HG03460 (cell line): ENCODE measurements around the gene CARD14.
"Not testable (repeated sequence)": the region's sequence is repeated elsewhere in the genome, so short reads cannot be mapped to it uniquely, and the experiment has no call there.

Experiments used
- ATAC-seq: cut with Tn5 transposase; IDR thresholded peaks from one replicate; pipeline ENCODE4 v1.9.1; 2021; ENCODE audit not compliant: unreplicated experiment

Gene CARD14

DNA sequence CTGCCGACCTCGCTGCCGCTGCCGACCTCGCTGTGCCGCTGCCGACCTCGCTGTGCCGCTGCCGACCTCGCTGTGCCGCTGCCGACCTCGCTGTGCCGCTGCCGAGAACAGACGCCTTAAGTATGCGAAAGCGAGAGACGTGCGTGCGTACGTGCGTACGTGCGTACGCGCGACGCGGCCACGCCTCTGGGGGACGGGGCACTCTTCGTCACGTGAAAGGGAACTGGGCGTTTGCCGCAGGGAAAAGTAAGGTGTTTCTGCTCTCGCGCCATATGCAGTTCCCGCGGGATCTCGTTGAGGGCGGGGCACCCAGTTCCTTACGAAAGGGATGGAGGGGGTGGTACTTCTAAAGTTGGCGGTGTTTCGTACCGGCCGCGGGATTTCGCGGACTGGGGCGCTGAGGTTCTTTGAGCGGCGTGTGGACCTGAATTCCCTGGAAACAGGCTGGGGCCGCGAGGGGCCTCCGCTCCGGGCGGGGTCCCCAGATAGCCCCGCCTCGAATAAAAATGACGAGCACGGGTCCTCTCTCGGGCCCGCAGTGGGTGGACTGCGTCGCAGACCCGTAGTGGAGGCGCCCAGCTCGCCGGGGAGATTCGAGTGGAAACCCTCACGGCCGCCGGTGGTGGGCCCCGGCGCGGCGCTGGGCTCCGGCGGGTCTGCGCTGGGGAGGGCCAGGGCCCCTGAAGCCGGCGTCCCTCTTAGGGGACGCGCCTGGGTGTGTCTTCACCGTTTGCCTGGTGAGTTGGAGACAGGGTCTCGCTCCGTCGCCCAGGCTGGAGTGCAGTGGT is 22.6 kb upstream of the CARD14 start, which contains the start of gene EIF4A3:
Gene EIF4A3 (minus strand): TSS at position 94 of the 788 bp plus-strand sequence. CDS start 167 bp downstream, outside the sequence.
- ATAC-seq, result peak; percentile 85

- ATAC-seq, result no peak
Observed at GRCh38 chr17:80151333-80151732, 18.5 kb upstream of the CARD14 start.

DNA sequence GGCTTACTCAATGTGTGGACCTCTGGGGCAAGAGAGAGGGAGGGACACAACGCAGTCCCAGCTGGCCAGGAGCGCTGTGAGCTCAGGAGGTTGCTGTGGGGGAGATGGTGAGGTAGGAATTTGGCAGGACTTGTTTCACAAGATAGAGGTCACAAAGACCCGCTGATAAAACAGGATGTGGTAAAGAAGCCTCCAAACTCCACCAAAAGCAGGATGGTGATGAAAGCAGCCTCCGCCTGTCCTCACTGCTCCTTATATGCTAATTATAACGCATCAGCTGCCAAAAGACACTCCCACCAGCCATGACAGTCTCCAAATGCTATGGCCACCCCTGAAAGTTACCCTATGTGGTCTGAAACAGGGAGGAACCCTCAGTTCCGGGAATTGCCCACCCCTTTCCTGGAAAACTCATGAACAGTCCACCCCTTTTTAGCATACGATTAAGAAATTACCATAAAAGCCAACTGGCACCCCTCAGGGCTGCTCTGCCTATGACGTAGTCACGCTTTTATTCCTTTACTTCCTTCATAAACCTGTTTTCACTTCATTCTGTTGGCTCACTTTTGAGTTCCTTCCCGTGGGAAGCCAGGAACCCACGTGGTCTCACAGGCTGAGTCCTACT is 17.6 kb upstream of the CARD14 start:
- no peak for ATAC-seq

- peak; percentile 71 for ATAC-seq
Observed at GRCh38 chr17:80153004-80153403, 16.8 kb upstream of the CARD14 start.

GRCh38 chr17:80154166-80154565 is 15.7 kb upstream of the CARD14 start:
- ATAC-seq, result no peak

DNA sequence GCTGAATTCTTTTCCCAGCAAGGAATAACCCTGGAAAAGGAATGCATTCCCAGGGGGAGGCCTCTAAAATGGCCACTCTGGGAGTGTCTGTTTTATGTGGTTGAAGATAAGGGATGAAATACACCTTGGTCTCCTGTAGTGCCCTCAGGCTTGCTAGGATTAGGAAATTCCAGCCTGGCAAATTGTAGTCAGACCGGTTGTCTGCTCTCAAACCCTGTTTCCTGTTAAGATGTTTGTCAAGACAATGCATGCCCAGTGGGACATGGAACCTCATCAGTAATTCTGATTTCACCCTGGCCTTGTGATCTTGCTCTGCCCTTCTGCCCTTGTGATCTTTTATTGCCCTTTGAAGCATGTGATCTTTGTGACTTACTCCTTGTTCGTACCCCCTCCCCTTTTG is 14.2 kb upstream of the CARD14 start:
- not testable (repeated sequence) for ATAC-seq

DNA sequence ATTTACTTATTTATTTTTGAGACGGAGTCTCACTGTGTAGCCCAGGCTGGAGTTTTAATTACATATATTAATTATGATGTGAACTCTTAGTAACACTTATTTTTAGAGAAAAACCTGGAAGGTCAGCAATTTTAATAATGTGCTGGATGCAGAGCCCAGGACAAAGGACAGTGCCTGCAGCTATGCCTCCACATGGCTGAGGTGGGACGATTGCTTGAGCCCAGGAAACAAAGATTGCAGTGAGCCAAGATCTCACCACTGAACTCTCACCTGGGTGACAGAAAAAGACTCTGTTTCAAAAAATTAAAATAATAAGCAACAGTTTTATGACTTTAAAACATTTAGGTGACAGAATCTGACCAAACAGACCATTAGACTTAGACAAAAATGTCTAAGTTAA is 11.0 kb upstream of the CARD14 start:
- ATAC-seq, result no peak

DNA sequence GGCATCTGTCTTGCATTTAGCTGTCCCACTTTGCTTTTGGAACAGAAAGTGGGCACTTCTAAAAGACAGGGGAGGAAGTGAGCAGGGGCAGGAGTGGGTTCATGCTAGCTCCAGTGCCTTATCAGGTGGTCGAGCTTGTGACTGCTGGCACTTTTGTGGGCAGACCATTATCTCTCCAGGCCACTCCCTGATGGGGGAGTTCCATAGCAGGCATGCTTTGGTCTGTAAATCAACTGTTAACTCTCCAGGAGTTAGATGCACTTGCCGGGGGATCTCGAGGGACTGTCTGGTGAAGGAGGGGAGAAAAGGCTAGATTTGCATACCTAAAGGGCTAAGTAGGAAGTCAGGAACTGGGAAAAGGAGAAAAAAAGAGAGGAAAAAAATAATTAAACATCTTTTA is 9.3 kb upstream of the CARD14 start:
- ATAC-seq, result no peak

DNA sequence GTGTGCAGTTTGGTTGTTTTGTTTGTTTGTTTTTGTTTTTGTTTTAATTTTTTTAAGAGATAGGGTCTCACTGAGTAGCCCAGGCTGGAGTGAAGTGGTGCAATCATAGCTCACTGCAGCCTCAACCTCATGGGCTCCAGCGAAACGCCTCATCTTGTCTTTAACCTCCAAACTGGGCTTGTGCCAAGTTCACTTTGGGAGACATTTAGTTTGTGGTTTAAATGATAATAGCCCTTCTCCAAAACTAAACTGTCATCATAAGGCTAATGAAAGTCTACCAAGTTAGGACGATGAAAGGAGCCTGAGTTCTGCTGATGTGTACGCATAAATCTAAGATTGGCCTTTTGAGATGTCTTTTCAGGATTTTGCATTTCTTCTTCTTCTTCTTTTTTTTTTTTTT is 6.5 kb upstream of the CARD14 start:
- ATAC-seq, result no peak

- ATAC-seq, result no peak
Observed at GRCh38 chr17:80164185-80164584, 5.6 kb upstream of the CARD14 start.

- no peak for ATAC-seq
Observed at GRCh38 chr17:80166446-80166845, 3.4 kb upstream of the CARD14 start.

DNA sequence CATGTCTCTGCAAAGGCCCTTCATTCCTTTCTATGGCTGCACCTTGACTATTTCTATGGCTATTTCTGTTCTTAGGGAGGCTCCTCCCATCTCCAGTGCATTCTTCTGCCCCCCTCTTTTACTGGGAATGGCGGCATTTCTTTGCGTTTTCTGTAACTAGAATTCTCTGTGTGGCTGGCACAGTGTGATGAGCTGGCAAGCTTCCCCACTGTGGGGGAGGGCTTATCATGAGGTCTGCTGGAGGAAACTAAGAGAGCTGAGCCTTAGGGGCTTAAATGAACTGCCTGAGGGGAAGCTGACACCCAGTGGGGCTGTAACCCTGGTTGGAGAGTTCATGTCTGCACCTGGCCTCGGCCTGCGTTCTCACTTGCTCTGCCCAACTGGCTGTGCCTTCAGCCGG is 1.5 kb upstream of the CARD14 start:
- ATAC-seq, result no peak

GRCh38 chr17:80169107-80169506 is 723 bp upstream of the CARD14 start:
- ATAC-seq, result no peak

- no peak for ATAC-seq
Observed at GRCh38 chr17:80171681-80172080, 1.9 kb downstream of the CARD14 start.

- no peak for ATAC-seq
Observed at GRCh38 chr17:80173126-80173525, 3.3 kb downstream of the CARD14 start.

- no peak for ATAC-seq
Observed at GRCh38 chr17:80173916-80174315, 4.1 kb downstream of the CARD14 start.

GRCh38 chr17:80176757-80177156 is 6.9 kb downstream of the CARD14 start:
- no peak for ATAC-seq

- no peak for ATAC-seq
Observed at GRCh38 chr17:80177986-80178595, 8.3 kb downstream of the CARD14 start.

DNA sequence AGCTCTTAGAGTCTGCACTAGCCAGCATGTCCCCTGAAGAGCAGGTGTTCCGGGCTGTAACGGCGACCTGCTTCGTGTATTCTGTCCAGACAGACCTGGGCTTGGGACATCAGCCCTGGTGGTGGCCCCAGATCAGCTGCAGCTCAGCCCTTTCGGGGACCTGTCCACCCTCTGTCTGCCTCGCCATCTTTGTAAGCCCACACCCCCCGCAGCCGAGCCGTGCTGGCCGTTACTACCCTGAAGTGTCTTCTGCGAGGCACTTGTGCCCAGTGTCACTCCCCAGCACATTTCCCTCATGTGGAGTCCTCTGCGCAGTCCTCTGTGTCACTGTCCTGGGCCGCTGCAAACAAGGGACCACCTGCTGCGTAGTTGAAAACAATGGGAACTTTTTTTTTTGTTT is 10.4 kb downstream of the CARD14 start:
- ATAC-seq, result no peak

- no peak for ATAC-seq
Observed at GRCh38 chr17:80181431-80181830, 11.6 kb downstream of the CARD14 start.

DNA sequence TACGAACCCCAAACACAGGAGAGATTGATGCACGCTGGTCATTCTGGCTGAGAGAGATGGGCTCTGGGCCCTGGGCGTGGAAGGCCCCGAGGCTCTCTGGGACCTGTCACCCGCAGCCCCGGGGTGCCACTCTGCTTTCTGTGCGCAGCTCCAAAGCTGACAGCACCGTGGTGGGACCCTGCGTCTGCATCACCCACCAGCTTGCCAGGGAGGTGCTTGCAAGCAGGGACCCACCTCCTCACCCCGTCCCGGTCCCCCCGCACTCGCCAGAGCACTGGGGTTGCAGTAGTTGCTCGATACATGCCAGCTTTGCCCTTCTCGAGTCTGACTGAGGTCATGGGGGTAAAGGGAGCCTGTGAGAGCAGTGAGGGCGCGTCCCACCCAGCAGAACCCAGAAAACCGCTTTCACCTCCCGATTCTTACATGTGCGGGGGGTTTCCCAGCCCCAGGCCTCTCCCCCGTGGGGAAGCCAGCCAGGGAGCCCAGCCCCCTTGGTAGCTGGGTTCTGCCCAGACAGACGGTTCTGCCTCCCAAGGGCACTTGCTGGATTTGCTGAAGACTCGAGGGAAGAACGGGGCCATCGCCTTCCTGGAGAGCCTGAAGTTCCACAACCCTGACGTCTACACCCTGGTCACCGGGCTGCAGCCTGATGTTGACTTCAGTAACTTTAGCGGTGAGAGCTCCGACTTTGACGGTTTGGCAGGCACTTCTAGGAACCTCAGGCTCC is 12.5 kb downstream of the CARD14 start:
- ATAC-seq, result no peak

DNA sequence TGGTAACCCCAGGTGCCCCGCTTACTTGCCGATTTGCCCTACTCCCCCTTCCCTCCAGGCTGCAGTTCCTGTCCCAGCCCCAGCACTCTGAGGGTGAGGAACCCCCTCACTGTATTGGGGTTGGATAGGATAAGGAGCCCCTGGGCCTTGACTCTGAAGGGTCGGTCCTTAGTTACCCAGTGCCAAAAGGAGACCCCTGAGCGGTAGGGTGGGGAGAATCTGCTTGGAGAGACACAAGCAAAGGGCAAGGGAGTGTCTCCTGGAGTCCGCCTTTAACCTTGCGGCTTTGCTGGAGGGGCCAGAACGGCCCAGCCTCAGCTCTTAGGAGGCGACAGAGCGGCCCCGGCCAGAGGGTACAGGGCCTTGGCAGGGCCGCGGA is 13.0 kb downstream of the CARD14 start:
- no peak for ATAC-seq
